OCI-LY7 (cell line): Measurements from ENCODE around the gene TRIM72. TPM values are rescaled to one million over a fixed set of nuclear protein-coding genes. Genes with fewer than 3 reads are reported as not detected.

Source experiments
- BruUV-seq: library from RNA; stranded (reverse); fragments of 400-500 nt; replicated peaks from 2 replicates; lab custom pipeline; 2021; lab: Mats Ljungman, UMichigan
- CTCF ChIA-PET: fragments of 300-600 bp; sonication (Branson Sonifier 250); formaldehyde crosslinking; loops from one replicate; lab custom pipeline; 2022; ENCODE audit warnings: antibody characterized with exemption; ENCODE audit not compliant: unreplicated experiment; lab: Charles Lee
- POLR2A ChIA-PET: fragments of 300-600 bp; sonication (Branson Sonifier 250); formaldehyde crosslinking; loops from one replicate; lab custom pipeline; 2022; ENCODE audit warnings: antibody characterized with exemption; lab: Charles Lee
- DNase-seq: peaks from one replicate; pipeline ENCODE4 v3.0.0-alpha.2; 2015; ENCODE audit warnings: low spot score
- H2AFZ ChIP-seq: fragments of 200-600 bp; sonication (generic), shearing (Covaris generic); 2 replicates; pipeline ENCODE4 v1.6.1; 2014; ENCODE audit warnings: mild to moderate bottlenecking, antibody characterized with exemption, low read length, moderate library complexity
- H3K27ac ChIP-seq: fragments of 200-600 bp; sonication (generic); 2 replicates; pipeline ENCODE4 v1.5.1; 2014; ENCODE audit warnings: mixed run types, low read depth, mild to moderate bottlenecking, moderate library complexity, low read length, inconsistent platforms; ENCODE audit not compliant: poor library complexity, severe bottlenecking
- H3K36me3 ChIP-seq: fragments of 200-600 bp; sonication (generic); 2 replicates; pipeline ENCODE4 v1.6.1; 2014; ENCODE audit warnings: mild to moderate bottlenecking, antibody characterized with exemption, low read length, moderate library complexity, mixed read lengths; ENCODE audit not compliant: insufficient read depth
- H3K4me1 ChIP-seq: fragments of 200-600 bp; sonication (generic); 2 replicates; pipeline ENCODE4 v1.5.1; 2014; ENCODE audit warnings: mild to moderate bottlenecking, low read length; ENCODE audit not compliant: insufficient read depth, poor library complexity, severe bottlenecking
- H3K4me2 ChIP-seq: fragments of 200-600 bp; sonication (generic); 2 replicates; pipeline ENCODE4 v1.6.1; 2014; ENCODE audit warnings: mild to moderate bottlenecking, low read length
- H3K4me3 ChIP-seq: fragments of 200-600 bp; sonication (generic); 2 replicates; pipeline ENCODE4 v1.5.1; 2014; ENCODE audit warnings: mild to moderate bottlenecking, low read depth, low read length; ENCODE audit not compliant: poor library complexity, severe bottlenecking
- H3K79me2 ChIP-seq: fragments of 200-600 bp; sonication (generic); 2 replicates; pipeline ENCODE4 v1.6.1; 2016; ENCODE audit warnings: low read depth, mild to moderate bottlenecking, low read length, moderate library complexity, mixed read lengths; ENCODE audit not compliant: insufficient read depth
- H3K9me2 ChIP-seq: fragments of 200-600 bp; sonication (generic); 2 replicates; pipeline ENCODE4 v1.6.1; 2016; ENCODE audit warnings: mild to moderate bottlenecking, low read length, mixed read lengths; ENCODE audit not compliant: insufficient read depth
- H3K9me3 ChIP-seq: fragments of 200-600 bp; sonication (generic); 2 replicates; pipeline ENCODE4 v1.6.1; 2014; ENCODE audit warnings: mild to moderate bottlenecking, mixed run types, low read length, mixed read lengths
- H4K20me1 ChIP-seq: fragments of 200-600 bp; sonication (generic); 2 replicates; pipeline ENCODE4 v1.6.1; 2014; ENCODE audit warnings: mild to moderate bottlenecking, antibody characterized with exemption, low read length, moderate library complexity, mixed read lengths; ENCODE audit not compliant: insufficient read depth
- CTCF ChIP-seq: fragments of 200-600 bp; sonication (generic); conservative IDR thresholded peaks from 2 replicates; pipeline ENCODE4 v1.5.1; 2014; ENCODE audit warnings: mild to moderate bottlenecking, antibody characterized with exemption, low read length, moderate library complexity, mixed read lengths
- EZH2phosphoT487 ChIP-seq: fragments of 200-600 bp; sonication (generic); IDR thresholded peaks from 2 replicates; pipeline ENCODE4 v1.6.1; 2018; ENCODE audit warnings: low read depth, borderline replicate concordance, mild to moderate bottlenecking, mixed run types, antibody characterized with exemption, low read length, moderate library complexity, mixed read lengths
- intact Hi-C: fragments of 100-400 bp; cut with micrococcal nuclease; formaldehyde crosslinking; loops from one replicate; pipeline ENCODE4 v1.10.0; 2022; ENCODE audit not compliant: unreplicated experiment
- total RNA-seq, 2 experiments: library from RNA; depleted of rRNA in 1 of 2; stranded (reverse); fragments of >200 nt in 1 of 2; shearing (Covaris generic) in 1 of 2; gene quantifications; 2 replicates each; pipeline ENCODE4 v1.2.3, GENCODE V29; 2014 to 2022

Gene TRIM72
- total RNA-seq, 2 experiments from 2014 or later, result 0.13 to 1.1 TPM

- TF ChIP-seq EZH2phosphoT487 (no peak), CTCF (no peak)
- Histone ChIP-seq H3K9me2 (no peaks in the 10 kb centered on the region), H3K27ac (no peak overlapping the region), H3K4me1 (no peaks in the 10 kb centered on the region), H3K79me2 (no peaks in the 10 kb centered on the region), H3K9me3 (no peaks in the 10 kb centered on the region), H3K36me3 (no peaks in the 10 kb centered on the region), H3K4me2 (no peak overlapping the region), H2AFZ (no peak overlapping the region), H3K4me3 (no peak overlapping the region), H4K20me1 (no peaks in the 10 kb centered on the region)
- BruUV-seq, result no TSS peak
- intact Hi-C loops, result no loop called here
- ChIA-PET CTCF (no interaction called here), POLR2A (no interaction called here)
- no peak for DNase-seq
These were observed 10.4 kb downstream of the TRIM72 start for GRCh38 chr16:31224092-31224955.

- CTCF ChIA-PET, result no interaction called here
- Histone ChIP-seq H3K9me2 (no peaks in the 10 kb centered on the region), H3K79me2 (no peaks in the 10 kb centered on the region), H3K4me3 (no peak overlapping the region), H4K20me1 (no peaks in the 10 kb centered on the region), H2AFZ (no peak overlapping the region), H3K4me1 (no peaks in the 10 kb centered on the region), H3K36me3 (no peaks in the 10 kb centered on the region), H3K9me3 (no peaks in the 10 kb centered on the region), H3K4me2 (no peak overlapping the region), H3K27ac (no peak overlapping the region)
- intact Hi-C loops, result no loop called here
- BruUV-seq, result no TSS peak
- POLR2A ChIA-PET, result no interaction called here
- TF ChIP-seq EZH2phosphoT487 (no peak), CTCF (no peak)
- no peak for DNase-seq
These were observed 11.3 kb downstream of the TRIM72 start for GRCh38 chr16:31225193-31225592.

GRCh38 chr16:31228206-31228605, 14.3 kb downstream of the TRIM72 start:
- H3K79me2 ChIP-seq, result no peaks in the 10 kb centered on the region
- H3K4me2 ChIP-seq, result no peak overlapping the region
- no peaks in the 10 kb centered on the region for H3K9me3 ChIP-seq
- no peaks in the 10 kb centered on the region for H3K36me3 ChIP-seq
- no TSS peak for BruUV-seq
- no peaks in the 10 kb centered on the region for H3K4me1 ChIP-seq
- no peak overlapping the region for H3K4me3 ChIP-seq
- H3K9me2 ChIP-seq, result no peaks in the 10 kb centered on the region
- CTCF ChIA-PET, result no interaction called here
- no peak overlapping the region for H3K27ac ChIP-seq
- DNase-seq, result no peak
- intact Hi-C loops, result no loop called here
- no peaks in the 10 kb centered on the region for H4K20me1 ChIP-seq
- no peak overlapping the region for H2AFZ ChIP-seq
- POLR2A ChIA-PET, result no interaction called here
- no peak for TF ChIP-seq EZH2phosphoT487
- TF ChIP-seq CTCF, result no peak
